ENCODE data around the gene LAMC3. TPM values are rescaled to one million over a fixed set of nuclear protein-coding genes. Genes with fewer than 3 reads are reported as not detected.

LAMC3 gene
- total RNA-seq, 1 experiment from 2014 or later, result not detected

DNA sequence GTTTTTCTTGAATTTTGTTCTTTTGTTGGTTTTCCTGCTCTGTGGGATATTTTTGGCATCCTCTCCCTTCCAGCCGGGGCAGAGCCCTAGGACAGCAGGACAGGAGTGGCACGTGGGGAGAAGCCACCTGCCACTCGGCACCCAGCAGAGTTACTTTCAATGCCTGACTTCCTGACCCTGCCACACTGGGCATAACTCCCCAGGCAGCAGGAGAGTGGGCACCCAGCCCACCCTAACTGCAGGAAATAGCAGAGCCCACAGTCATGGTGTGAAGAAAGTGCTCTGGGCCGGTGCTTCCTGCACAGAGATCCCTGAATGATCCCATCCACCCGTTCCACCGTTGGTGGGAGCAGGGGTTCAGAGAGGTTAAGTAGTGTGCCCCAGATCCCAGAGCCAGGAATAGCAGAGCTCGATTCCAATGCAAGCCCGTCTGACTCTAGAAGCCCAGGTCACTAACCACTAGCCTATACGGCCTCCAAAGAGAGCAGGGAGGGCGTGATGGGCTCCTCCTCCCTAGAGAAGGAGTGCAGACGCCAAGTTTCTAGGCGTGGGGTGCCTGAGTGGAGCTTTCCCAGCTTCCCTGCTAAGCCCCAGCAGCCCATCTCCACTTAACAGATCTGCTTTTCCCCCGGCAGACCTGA lies 108.3 kb downstream of the LAMC3 start:
- no peak for DNase-seq (ENCODE audit: low spot score)

DNA sequence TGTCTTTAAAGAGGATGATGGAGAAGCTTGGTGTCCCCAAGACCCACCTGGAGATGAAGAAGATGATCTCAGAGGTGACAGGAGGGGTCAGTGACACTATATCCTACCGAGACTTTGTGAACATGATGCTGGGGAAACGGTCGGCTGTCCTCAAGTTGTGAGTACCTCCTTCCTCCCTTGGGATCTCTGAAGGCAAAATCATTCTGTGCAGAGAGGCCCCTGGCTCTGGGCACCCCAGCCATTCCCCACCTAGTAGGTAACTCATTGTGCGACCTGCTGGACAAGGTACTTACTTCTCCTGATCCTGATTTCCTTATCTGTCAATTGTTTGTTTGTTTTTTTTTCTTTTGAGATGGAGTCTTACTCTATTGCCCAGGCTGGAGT lies 108.8 kb downstream of the LAMC3 start:
- no peak for DNase-seq (ENCODE audit: low spot score)

DNA sequence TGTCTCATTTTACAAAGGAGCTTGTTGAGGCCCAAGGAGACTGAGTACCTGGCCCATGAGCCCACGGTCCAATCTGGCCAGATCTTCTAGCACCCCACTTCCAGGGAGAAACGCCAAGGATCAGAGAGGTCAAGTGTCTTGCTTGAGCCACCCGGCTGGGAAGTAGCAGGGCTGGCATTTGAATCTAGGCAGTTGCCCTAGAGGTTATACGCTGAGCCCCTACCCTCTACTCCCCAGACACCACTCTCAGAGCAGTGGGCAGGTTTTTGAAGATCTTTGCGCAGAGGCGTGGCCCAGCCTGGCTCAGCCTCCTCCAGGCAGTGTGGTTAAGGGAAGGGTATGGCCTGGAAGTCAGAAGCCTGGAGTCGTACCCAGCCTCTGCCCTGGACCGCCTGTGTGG lies 110.6 kb downstream of the LAMC3 start:
- no peak for DNase-seq (ENCODE audit: low spot score)

DNA sequence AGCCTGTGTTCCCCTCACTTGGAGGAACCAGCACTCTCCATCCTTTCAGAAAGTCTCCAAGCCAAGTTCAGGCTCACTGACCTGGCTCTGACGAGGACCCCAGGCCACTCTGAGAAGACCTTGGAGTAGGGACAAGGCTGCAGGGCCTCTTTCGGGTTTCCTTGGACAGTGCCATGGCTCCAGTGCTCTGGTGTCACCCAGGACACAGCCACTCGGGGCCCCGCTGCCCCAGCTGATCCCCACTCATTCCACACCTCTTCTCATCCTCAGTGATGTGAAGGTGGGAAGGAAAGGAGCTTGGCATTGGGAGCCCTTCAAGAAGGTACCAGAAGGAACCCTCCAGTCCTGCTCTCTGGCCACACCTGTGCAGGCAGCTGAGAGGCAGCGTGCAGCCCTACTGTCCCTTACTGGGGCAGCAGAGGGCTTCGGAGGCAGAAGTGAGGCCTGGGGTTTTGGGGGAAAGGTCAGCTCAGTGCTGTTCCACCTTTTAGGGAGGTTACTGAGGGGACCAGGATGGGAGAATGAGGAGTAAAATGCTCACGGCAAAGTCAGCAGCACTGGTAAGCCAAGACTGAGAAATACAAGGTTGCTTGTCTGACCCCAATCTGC lies 111.8 kb downstream of the LAMC3 start:
- DNase-seq (ENCODE audit: low spot score), result no peak

- DNase-seq (ENCODE audit: low spot score), result no peak
Measured at GRCh38 chr9:131121346-131121745, 112.4 kb downstream of the LAMC3 start.

- no peak for DNase-seq (ENCODE audit: low spot score)
Measured at GRCh38 chr9:131122158-131122557, 113.2 kb downstream of the LAMC3 start.

- no peak for DNase-seq (ENCODE audit: low spot score)
Measured at GRCh38 chr9:131125038-131125287, 116.0 kb downstream of the LAMC3 start.

- DNase-seq (ENCODE audit: low spot score), result peak; percentile 97
Measured at GRCh38 chr9:131125288-131126058, 116.5 kb downstream of the LAMC3 start, which contains the start of gene NUP214. TSS of gene NUP214 (plus strand) at chr9:131125586. CDS start at chr9:131125705, 119 bp downstream.

GRCh38 chr9:131126059-131126426 lies 117.1 kb downstream of the LAMC3 start:
- no peak for DNase-seq (ENCODE audit: low spot score)

DNA sequence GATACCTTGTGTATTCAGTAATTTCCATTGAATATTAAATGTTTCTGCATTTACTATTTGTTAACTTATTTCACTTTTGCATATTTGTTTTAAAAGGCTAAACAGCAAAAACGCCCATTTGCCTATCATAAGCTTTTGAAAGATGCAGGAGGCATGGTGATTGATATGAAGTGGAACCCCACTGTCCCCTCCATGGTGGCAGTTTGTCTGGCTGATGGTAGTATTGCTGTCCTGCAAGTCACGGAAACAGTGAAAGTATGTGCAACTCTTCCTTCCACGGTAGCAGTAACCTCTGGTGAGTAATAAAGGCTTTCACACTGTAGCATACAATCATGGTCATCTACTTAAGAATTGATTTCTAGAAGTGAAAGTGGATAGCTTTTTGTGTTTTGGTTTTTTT lies 120.2 kb downstream of the LAMC3 start:
- no peak for DNase-seq (ENCODE audit: low spot score)

DNA sequence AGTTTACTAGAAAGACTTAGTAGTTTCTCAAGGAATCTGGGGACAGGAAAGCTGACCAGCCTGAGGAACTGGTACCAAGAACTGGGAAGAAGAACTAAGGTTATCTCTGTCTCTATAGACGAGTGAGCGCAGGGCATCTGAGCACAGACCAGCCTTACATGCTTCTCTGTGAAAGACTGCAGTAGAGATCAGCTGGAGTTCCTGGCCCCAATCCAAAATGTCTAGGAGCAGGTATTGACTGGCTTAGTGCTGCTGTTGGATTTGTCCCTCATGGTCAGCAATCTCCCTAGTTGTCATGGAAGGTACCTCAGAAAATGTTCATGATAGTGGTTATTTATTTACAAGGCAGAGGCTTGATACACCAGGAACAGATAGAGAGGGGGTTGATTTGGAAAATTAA lies 129.7 kb downstream of the LAMC3 start:
- no peak for DNase-seq (ENCODE audit: low spot score)

- DNase-seq (ENCODE audit: low spot score), result no peak
Measured at GRCh38 chr9:131140112-131140511, 131.1 kb downstream of the LAMC3 start.

DNA sequence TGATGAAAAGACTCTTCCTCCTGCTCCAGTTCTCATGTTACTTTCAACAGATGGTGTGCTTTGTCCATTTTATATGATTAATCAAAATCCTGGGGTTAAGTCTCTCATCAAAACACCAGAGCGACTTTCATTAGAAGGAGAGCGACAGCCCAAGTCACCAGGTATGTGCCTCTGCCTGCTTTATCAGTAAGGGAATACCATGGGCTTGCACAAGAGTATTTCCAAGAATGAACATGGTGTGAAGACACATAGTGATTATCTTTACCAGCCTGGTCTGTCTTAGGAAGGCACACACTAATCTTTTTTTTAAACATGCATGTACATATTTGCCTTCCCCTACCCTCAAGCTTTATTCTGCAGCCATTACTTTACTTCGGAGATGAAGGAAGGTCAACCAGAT lies 131.6 kb downstream of the LAMC3 start:
- DNase-seq (ENCODE audit: low spot score), result no peak

DNA sequence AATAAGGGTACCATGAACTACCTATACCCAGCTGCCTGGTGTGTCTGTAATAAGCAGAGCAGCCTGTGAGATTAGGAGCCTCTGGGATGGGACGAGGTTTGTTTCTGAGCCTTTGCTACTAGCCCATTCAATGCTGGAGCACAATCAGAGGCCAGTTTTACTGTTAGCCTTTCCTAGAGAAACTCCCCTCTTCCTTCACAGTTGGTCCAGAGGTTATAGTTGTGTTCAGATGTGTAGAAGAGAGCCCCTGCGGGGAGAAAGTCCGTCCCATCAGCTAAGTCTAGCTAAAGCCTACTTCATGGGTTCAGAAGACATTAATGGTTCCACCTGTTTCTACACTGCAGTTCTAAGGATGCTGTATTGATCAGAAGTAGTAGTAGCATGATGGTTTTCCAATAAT lies 133.2 kb downstream of the LAMC3 start:
- DNase-seq (ENCODE audit: low spot score), result no peak

Small RNAs within 50 kb of the gene (small RNA-seq; reads per million reads assigned to genes)
- gene RF00322, result not detected
- gene RNU6-881P, result not detected

Other genes starting within 250 kb of the LAMC3 start
- gene ABL1, start 173.9 kb upstream of the LAMC3 start, total RNA-seq (2014; rRNA removed; shearing (Covaris generic)), result 15.1 and 16.4 TPM in 2 replicates
- not detected in 2 replicates for gene QRFP, start 112.4 kb upstream of the LAMC3 start, total RNA-seq (2014; rRNA removed; shearing (Covaris generic))
- 0.03 and 1.5 TPM in 2 replicates for gene FIBCD1, start 69.9 kb upstream of the LAMC3 start, total RNA-seq (2014; rRNA removed; shearing (Covaris generic))
- gene AIF1L, start 87.4 kb downstream of the LAMC3 start, total RNA-seq (2014; rRNA removed; shearing (Covaris generic)), result 0.69 and 0.73 TPM in 2 replicates
- 12.6 and 18.4 TPM in 2 replicates for gene NUP214, start 116.4 kb downstream of the LAMC3 start, total RNA-seq (2014; rRNA removed; shearing (Covaris generic))

Data from HT-29 (cell line).